HepG2 (cell line): Measurements from ENCODE around the gene LYPLA2. TPM values are rescaled to one million over a fixed set of nuclear protein-coding genes. Genes with fewer than 3 reads are reported as not detected.
A peak's percentile ranks its signal among the peaks of the same experiment; 100 is the strongest.

Experiments used
- CAMTA2 ChIP-seq: sonication (generic); formaldehyde crosslinking; IDR thresholded peaks from 2 replicates; pipeline ENCODE4 v1.4.0; 2020; ENCODE audit warnings: mild to moderate bottlenecking, missing genetic modification reagents, borderline replicate concordance
- CCDC6 ChIP-seq: sonication (generic); formaldehyde crosslinking; IDR thresholded peaks from 2 replicates; pipeline ENCODE4 v1.8.1; 2022; ENCODE audit warnings: mild to moderate bottlenecking, missing genetic modification reagents, moderate library complexity
- KLF16 ChIP-seq, 2 experiments: sonication (generic) in 1 of 2; formaldehyde crosslinking in 1 of 2; IDR thresholded peaks; 2 replicates each; pipeline versions ENCODE4 v1.6.1 to v1.8.0; 2016 to 2023; ENCODE audit warnings: missing genetic modification reagents in 2 of 2, missing compliant biosample characterization in 1 of 2
- MIXL1 ChIP-seq: IDR thresholded peaks from 2 replicates; pipeline ENCODE4 v1.6.1; 2016
- PHF21A ChIP-seq: sonication (generic); formaldehyde crosslinking; IDR thresholded peaks from 2 replicates; pipeline ENCODE4 v1.5.0; 2020; ENCODE audit warnings: mild to moderate bottlenecking, missing genetic modification reagents
- POGZ ChIP-seq: sonication (generic); formaldehyde crosslinking; IDR thresholded peaks from 2 replicates; pipeline ENCODE4 v1.4.0; 2020; ENCODE audit warnings: mild to moderate bottlenecking, missing genetic modification reagents
- STAT5B ChIP-seq: sonication (generic); formaldehyde crosslinking; IDR thresholded peaks from 2 replicates; pipeline ENCODE4 v1.4.0; 2020; ENCODE audit warnings: missing genetic modification reagents
- TFAP4 ChIP-seq: sonication (generic); IDR thresholded peaks from 2 replicates; pipeline ENCODE4 v1.6.1; 2016; ENCODE audit warnings: low read depth, borderline replicate concordance
- TRAFD1 ChIP-seq: sonication (generic); formaldehyde crosslinking; IDR thresholded peaks from 2 replicates; pipeline ENCODE4 v1.5.1; 2020; ENCODE audit warnings: missing genetic modification reagents, mild to moderate bottlenecking, borderline replicate concordance
- ZBTB14 ChIP-seq: sonication (generic); formaldehyde crosslinking; IDR thresholded peaks from 2 replicates; pipeline ENCODE4 v1.4.0; 2020; ENCODE audit warnings: missing genetic modification reagents
- ZNF550 ChIP-seq: sonication (generic); formaldehyde crosslinking; IDR thresholded peaks from 2 replicates; pipeline ENCODE4 v1.4.0; 2020; ENCODE audit warnings: mild to moderate bottlenecking, missing genetic modification reagents, borderline replicate concordance
- ZNF569 ChIP-seq: sonication (generic); formaldehyde crosslinking; IDR thresholded peaks from 2 replicates; pipeline ENCODE4 v1.5.0; 2020; ENCODE audit warnings: mild to moderate bottlenecking, missing genetic modification reagents, moderate library complexity, borderline replicate concordance
- ZNF574 ChIP-seq: sonication (generic); formaldehyde crosslinking; IDR thresholded peaks from 2 replicates; pipeline ENCODE4 v1.4.0; 2020; ENCODE audit warnings: missing genetic modification reagents
- ZNF609 ChIP-seq: sonication (generic); formaldehyde crosslinking; IDR thresholded peaks from 2 replicates; pipeline ENCODE4 v1.4.0; 2020; ENCODE audit warnings: mild to moderate bottlenecking, missing genetic modification reagents, borderline replicate concordance
- ZNF75D ChIP-seq: sonication (generic); formaldehyde crosslinking; IDR thresholded peaks from 2 replicates; pipeline ENCODE4 v1.8.1; 2023; ENCODE audit warnings: missing genetic modification reagents, mild to moderate bottlenecking, borderline replicate concordance
- ZNF878 ChIP-seq: sonication (generic); formaldehyde crosslinking; IDR thresholded peaks from 2 replicates; pipeline ENCODE4 v1.8.1; 2023; ENCODE audit warnings: mild to moderate bottlenecking, missing genetic modification reagents, moderate library complexity
- polyA plus RNA-seq, 8 experiments: library from polyadenylated mRNA; depleted of rRNA in 3 of 8; stranded (reverse) in 7 of 8; unstranded in 1 of 8; fragments of >200 nt; fragmentation: Illumina TruSeq in 4 of 8; extraction: Trizol in 4 of 8; gene quantifications; 2 replicates each; pipeline versions ENCODE4 v1.2.1 to v1.2.3, GENCODE V29; 2011 to 2016; ENCODE audit warnings: low read depth in 4 of 8, missing spikeins in 1 of 8, mixed read lengths in 1 of 8; ENCODE audit not compliant: insufficient read depth in 1 of 8
- total RNA-seq, 5 experiments: library from RNA; depleted of rRNA; stranded (reverse); fragments of >200 nt; fragmentation: Illumina TruSeq; extraction: Trizol; gene quantifications; 2 replicates each; pipeline ENCODE4 v1.2.3, GENCODE V29; 2016; ENCODE audit warnings: low read depth in 1 of 5

LYPLA2 gene
- total and polyA plus RNA-seq, 2 of the 13 experiments (the other 11 are each of a cell fraction or from before 2014, with no cell fraction given) = 72.1 to 73.2 TPM

GRCh38 chr1:23799570-23800399 lies 8.8 kb downstream of the LYPLA2 start (continued):
- TF ChIP-seq ZNF609 (peak; percentile 46), CAMTA2 (CRISPR knock-in tag) (no peak), ZNF550 (no peak), TFAP4 (peak; percentile 94), ZNF75D (no peak), STAT5B (CRISPR knock-in tag) (no peak), ZBTB14 (no peak; the same call in 1 of the 2 replicates), TRAFD1 (CRISPR knock-in tag) (no peak), KLF16 (CRISPR knock-in tag; IDR thresholded peaks at IDR 0.05) (no peak), ZNF569 (CRISPR knock-in tag) (no peak), PHF21A (no peak), POGZ (CRISPR knock-in tag) (0 out of 2 replicates have a peak, but pooled peaks have one; percentile 4), CCDC6 (CRISPR knock-in tag) (no peak; the same call in 1 of the 2 replicates), MIXL1 (CRISPR knock-in tag) (no peak), ZNF878 (CRISPR knock-in tag) (no peak), ZNF574 (CRISPR knock-in tag) (no peak)
